Bronchial epithelial cell (primary cell): ENCODE results near the gene LTBP1. TPM values are rescaled to one million over a fixed set of nuclear protein-coding genes. Genes with fewer than 3 reads are reported as not detected.

ENCODE experiments used
- DNase-seq: peaks from one replicate; pipeline ENCODE4 v3.0.0-alpha.2; 2010; ENCODE audit warnings: low read depth
- FAIRE-seq: peaks from 2 replicates; lab custom pipeline; 2011; peaks lifted over from hg19 to GRCh38; lab: Jason Lieb, UNC
- H3K27me3 ChIP-seq: 2 replicates; pipeline ENCODE4 v1.5.1; 2011; ENCODE audit warnings: low read length; ENCODE audit not compliant: control insufficient read depth, insufficient read depth
- H3K36me3 ChIP-seq: 2 replicates; pipeline ENCODE4 v1.5.1; 2011; ENCODE audit warnings: low read length; ENCODE audit not compliant: control insufficient read depth, insufficient read depth
- H3K4me3 ChIP-seq: 2 replicates; pipeline ENCODE4 v1.5.1; 2011; ENCODE audit warnings: mild to moderate bottlenecking, low read depth, low read length, control low read depth
- CTCF ChIP-seq: IDR thresholded peaks from 2 replicates; pipeline ENCODE4 v1.5.1; 2011; ENCODE audit warnings: mild to moderate bottlenecking, moderate library complexity, low read length, control low read depth, inconsistent platforms; ENCODE audit not compliant: insufficient read depth, severe bottlenecking
- total RNA-seq: library from RNA; depleted of rRNA; stranded (reverse); fragments of >200 nt; gene quantifications from 2 replicates; pipeline ENCODE4 v1.2.1, GENCODE V29; 2014

LTBP1 gene
- total RNA-seq, 1 donor from 2014 or later: 6.6 TPM

- DNase-seq: no peak
- no peak for FAIRE-seq
- no peaks in the 10 kb centered on the region for H3K27me3 ChIP-seq
- H3K4me3 ChIP-seq: no peak overlapping the region
- no peaks in the 10 kb centered on the region for H3K36me3 ChIP-seq
- TF ChIP-seq CTCF: no peak
Measured at GRCh38 chr2:33335516-33335915, 388.8 kb downstream of the LTBP1 start.

DNA sequence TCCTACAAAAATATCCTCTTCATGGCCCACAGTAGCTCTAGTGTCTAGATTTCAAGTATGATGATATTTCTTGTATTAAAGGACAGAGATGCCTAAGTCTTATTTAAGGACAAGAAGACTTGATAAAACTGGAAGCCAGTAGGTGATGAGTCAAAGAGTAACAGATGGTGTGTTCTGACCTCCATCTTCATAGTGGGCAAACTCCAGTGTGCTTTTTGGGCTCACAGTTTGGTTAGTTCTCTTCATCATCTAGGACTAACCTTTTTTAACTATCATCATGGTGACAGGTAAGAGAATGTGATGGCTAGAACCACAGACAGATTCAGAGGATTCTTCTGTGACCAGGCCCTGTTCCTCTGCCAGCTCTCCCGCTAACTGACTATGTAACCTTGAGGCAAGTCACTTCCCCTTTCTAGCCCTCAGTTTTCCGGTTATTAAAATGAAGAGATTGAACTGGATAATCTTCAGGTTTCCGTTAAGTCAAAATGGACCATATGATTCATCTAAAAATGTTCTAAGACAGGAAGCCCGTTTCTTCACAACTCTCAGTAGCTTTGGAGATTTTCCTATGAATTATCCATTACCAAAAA is 389.4 kb downstream of the LTBP1 start:
- TF ChIP-seq CTCF: no peak
- no peak overlapping the region for H3K4me3 ChIP-seq
- no peaks in the 10 kb centered on the region for H3K27me3 ChIP-seq
- DNase-seq: no peak
- no peaks in the 10 kb centered on the region for H3K36me3 ChIP-seq
- FAIRE-seq: no peak

DNA sequence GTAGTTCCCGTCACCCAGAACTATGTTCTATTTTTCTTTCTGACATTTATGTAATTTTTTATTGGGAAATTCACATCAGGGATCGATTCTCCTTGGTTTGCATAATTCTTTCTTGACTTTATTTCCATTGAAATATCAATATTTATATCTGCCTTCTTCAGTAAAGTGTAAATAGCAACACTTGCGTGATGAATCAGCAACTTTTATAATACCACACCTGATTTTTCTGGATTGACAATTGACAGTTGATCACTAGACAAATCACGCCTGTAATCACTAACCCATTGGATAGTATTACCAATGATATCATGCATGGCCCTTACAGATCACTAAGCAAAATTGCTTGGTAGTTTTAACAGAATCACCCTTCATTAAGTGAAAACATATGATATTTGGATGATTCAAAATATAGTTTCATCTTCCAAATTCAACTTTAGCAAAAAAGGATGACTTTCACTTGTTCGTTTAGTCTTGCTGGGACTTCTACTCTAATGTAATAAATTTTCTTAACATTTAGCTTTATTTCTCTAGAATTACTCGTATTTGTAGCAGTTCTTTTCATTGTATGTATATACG is 390.7 kb downstream of the LTBP1 start:
- TF ChIP-seq CTCF: no peak
- DNase-seq (no peak), FAIRE-seq (no peak)
- H3K36me3 ChIP-seq: no peaks in the 10 kb centered on the region
- H3K4me3 ChIP-seq: no peak overlapping the region
- H3K27me3 ChIP-seq: no peaks in the 10 kb centered on the region

DNA sequence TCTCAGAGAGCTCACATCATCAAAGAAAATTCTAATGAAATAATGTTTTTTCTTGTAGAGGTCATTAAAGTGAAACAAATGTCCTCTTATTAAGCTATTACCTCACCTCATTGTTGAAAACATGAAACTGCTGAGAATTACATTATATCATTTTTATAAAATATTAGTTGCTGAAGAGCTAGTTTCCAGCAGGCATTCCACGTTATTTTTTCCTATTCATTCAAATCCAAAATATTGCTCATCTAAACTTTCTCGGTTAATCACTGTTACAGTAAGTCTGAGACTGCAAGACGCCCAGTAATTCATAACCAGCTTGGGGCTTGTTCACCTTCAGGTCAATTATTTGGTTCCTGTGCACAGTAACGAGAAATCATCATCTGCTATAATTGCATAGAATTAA is 391.2 kb downstream of the LTBP1 start:
- DNase-seq: no peak
- no peak for TF ChIP-seq CTCF
- FAIRE-seq: no peak
- no peaks in the 10 kb centered on the region for H3K36me3 ChIP-seq
- H3K27me3 ChIP-seq: no peaks in the 10 kb centered on the region
- no peak overlapping the region for H3K4me3 ChIP-seq

DNA sequence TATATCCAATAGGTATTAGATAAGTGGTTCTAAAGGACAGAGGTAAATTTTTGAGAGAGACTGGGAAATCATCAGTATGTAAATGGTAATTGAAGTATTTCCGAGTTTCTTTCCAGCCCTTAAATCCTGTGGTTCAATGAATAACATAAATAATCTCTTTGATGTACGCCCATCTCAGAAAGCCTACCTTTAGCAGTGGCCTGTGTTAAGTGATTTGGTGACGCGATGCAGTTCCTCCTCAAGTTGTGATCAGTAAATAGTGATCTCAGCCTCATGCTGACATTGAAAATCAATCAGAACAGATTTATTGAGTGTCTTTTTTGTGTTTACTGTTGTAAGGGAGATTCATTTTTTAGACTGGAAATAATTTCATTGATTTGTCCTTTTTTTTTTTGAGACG is 392.5 kb downstream of the LTBP1 start:
- no peak for TF ChIP-seq CTCF
- H3K27me3 ChIP-seq: no peaks in the 10 kb centered on the region
- no peak overlapping the region for H3K4me3 ChIP-seq
- no peaks in the 10 kb centered on the region for H3K36me3 ChIP-seq
- no peak for DNase-seq
- no peak for FAIRE-seq

GRCh38 chr2:33340280-33340679 is 393.5 kb downstream of the LTBP1 start:
- no peak overlapping the region for H3K4me3 ChIP-seq
- H3K27me3 ChIP-seq: no peaks in the 10 kb centered on the region
- no peak for TF ChIP-seq CTCF
- FAIRE-seq: no peak
- no peaks in the 10 kb centered on the region for H3K36me3 ChIP-seq
- no peak for DNase-seq
